ENCODE data around the gene ITGAE.

The ITGAE gene

DNA sequence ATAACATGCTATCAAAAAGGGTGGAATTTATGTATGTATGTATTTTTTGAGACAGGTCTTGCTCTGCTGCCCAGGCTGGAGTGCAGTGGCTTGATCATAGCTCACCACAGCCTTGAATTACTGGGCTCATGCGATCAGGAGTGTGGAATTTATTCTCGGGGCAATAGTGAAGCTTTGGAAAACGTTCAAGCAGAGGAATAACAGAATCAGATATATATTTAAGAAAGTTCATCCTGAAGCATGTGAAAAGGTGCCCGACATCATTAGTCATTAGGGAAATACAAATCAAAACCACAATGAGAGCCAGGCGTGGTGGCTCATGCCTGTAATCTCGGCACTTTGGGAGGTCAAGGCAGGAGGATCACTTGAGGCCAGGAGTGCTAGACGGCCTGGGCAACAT is 7.7 kb upstream of the ITGAE start:
- no peak overlapping the region for H2BK5ac ChIP-seq (ENCODE audit: low read depth, low read length, poor library complexity, severe bottlenecking)
- H3K9ac ChIP-seq (ENCODE audit: low read length) = no peak overlapping the region
- H4K91ac ChIP-seq (ENCODE audit: low read length) = no peak overlapping the region
- no peak overlapping the region for H3K23ac ChIP-seq (ENCODE audit: low read length in 2 of 2)
- peaks cover 39 to 59% of the 10 kb centered on the region in 2 experiments for H3K36me3 ChIP-seq (ENCODE audit: control insufficient read depth in 1 of 2, insufficient read depth in 2 of 2, low read depth in 1 of 2, low read length in 2 of 2)
- 95% methylated on average over 6 of the region's 7 CpGs for WGBS
- H3K4me2 ChIP-seq (ENCODE audit: low read length, poor library complexity, severe bottlenecking) = no peak overlapping the region
- no peak overlapping the region for H2AK5ac ChIP-seq (ENCODE audit: low read length, severe bottlenecking)
- no peak overlapping the region for H3K18ac ChIP-seq (ENCODE audit: low read depth in 1 of 2, low read length in 2 of 2)
- no peak overlapping the region for H2BK120ac ChIP-seq (ENCODE audit: low read depth, low read length)
- no peak overlapping the region for H3K4ac ChIP-seq (ENCODE audit: low read depth in 1 of 2, low read length in 2 of 2)
- no peak overlapping the region for H3K27ac ChIP-seq (ENCODE audit: low read length, poor library complexity, severe bottlenecking)
- H3K14ac ChIP-seq (ENCODE audit: low read length in 2 of 2) = no peak overlapping the region
- no peak overlapping the region for H2AFZ ChIP-seq (ENCODE audit: low read depth, low read length)
- no peak overlapping the region for H4K8ac ChIP-seq (ENCODE audit: low read length)
- peaks cover 15% of the 10 kb centered on the region for H3K4me1 ChIP-seq (ENCODE audit: control insufficient read depth, insufficient read depth, low read depth, low read length)
- no peaks in the 10 kb centered on the region for H3K27me3 ChIP-seq (ENCODE audit: control insufficient read depth in 1 of 2, insufficient read depth in 1 of 2, low read length in 2 of 2)
- no peak overlapping the region for H2BK15ac ChIP-seq (ENCODE audit: low read depth, poor library complexity, severe bottlenecking)
- DNase-seq = no peak
- H2BK12ac ChIP-seq (ENCODE audit: low read length in 2 of 2) = no peak overlapping the region
- H3K9me3 ChIP-seq (ENCODE audit: control insufficient read depth, low read length) = no peaks in the 10 kb centered on the region
- H3K4me3 ChIP-seq (ENCODE audit: insufficient read depth in 1 of 2, low read depth in 1 of 2, low read length in 2 of 2) = no peak overlapping the region
- H3K79me1 ChIP-seq (replicated peaks; ENCODE audit: low read length, poor library complexity, severe bottlenecking) = peaks cover 14% of the 10 kb centered on the region

DNA sequence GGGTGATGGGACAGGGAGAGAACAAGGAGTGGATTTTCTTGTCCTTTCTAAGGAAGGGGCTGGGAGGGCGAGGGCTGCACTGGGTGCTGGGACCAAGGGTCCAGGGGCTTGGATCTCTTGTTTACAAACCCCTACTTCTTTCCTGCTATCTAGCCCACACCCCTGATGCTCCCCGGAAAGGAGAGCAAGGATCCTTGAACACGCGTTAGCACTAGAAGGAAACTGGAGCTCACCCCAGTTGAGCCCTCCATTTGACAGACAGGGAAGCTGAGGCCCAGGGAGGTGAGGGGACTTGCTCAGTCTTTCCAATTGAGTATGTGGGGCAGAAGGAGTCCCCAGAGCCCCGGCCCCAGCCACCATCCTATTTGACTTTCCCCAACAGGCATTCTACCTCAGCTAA is 4.6 kb upstream of the ITGAE start:
- no peak overlapping the region for H3K27ac ChIP-seq (ENCODE audit: low read length, poor library complexity, severe bottlenecking)
- H2BK15ac ChIP-seq (ENCODE audit: low read depth, poor library complexity, severe bottlenecking) = no peak overlapping the region
- H2BK5ac ChIP-seq (ENCODE audit: low read depth, low read length, poor library complexity, severe bottlenecking) = no peak overlapping the region
- H3K23ac ChIP-seq (ENCODE audit: low read length in 2 of 2) = no peak overlapping the region
- no peak overlapping the region for H3K4me3 ChIP-seq (ENCODE audit: insufficient read depth in 1 of 2, low read depth in 1 of 2, low read length in 2 of 2)
- no peak overlapping the region for H3K14ac ChIP-seq (ENCODE audit: low read length in 2 of 2)
- H3K4me1 ChIP-seq (ENCODE audit: control insufficient read depth, insufficient read depth, low read depth, low read length) = peaks cover 32% of the 10 kb centered on the region
- H3K4me2 ChIP-seq (ENCODE audit: low read length, poor library complexity, severe bottlenecking) = no peak overlapping the region
- H4K8ac ChIP-seq (ENCODE audit: low read length) = no peak overlapping the region
- H4K91ac ChIP-seq (ENCODE audit: low read length) = no peak overlapping the region
- H3K9me3 ChIP-seq (ENCODE audit: control insufficient read depth, low read length) = no peaks in the 10 kb centered on the region
- H2AFZ ChIP-seq (ENCODE audit: low read depth, low read length) = no peak overlapping the region
- H2BK12ac ChIP-seq (ENCODE audit: low read length in 2 of 2) = no peak overlapping the region
- H3K79me1 ChIP-seq (replicated peaks; ENCODE audit: low read length, poor library complexity, severe bottlenecking) = peaks cover 11% of the 10 kb centered on the region
- H3K18ac ChIP-seq (ENCODE audit: low read depth in 1 of 2, low read length in 2 of 2) = no peak overlapping the region
- DNase-seq = no peak
- no peak overlapping the region for H2BK120ac ChIP-seq (ENCODE audit: low read depth, low read length)
- peaks cover 28 to 36% of the 10 kb centered on the region in 2 experiments for H3K36me3 ChIP-seq (ENCODE audit: control insufficient read depth in 1 of 2, insufficient read depth in 2 of 2, low read depth in 1 of 2, low read length in 2 of 2)
- H3K27me3 ChIP-seq (ENCODE audit: control insufficient read depth in 1 of 2, insufficient read depth in 1 of 2, low read length in 2 of 2) = no peaks in the 10 kb centered on the region
- peak overlapping the region; percentile 46 for H2AK5ac ChIP-seq (ENCODE audit: low read length, severe bottlenecking)
- H3K4ac ChIP-seq (ENCODE audit: low read depth in 1 of 2, low read length in 2 of 2) = no peak overlapping the region
- 78% methylated on average over 3 of the region's 5 CpGs for WGBS
- no peak overlapping the region for H3K9ac ChIP-seq (ENCODE audit: low read length)

DNA sequence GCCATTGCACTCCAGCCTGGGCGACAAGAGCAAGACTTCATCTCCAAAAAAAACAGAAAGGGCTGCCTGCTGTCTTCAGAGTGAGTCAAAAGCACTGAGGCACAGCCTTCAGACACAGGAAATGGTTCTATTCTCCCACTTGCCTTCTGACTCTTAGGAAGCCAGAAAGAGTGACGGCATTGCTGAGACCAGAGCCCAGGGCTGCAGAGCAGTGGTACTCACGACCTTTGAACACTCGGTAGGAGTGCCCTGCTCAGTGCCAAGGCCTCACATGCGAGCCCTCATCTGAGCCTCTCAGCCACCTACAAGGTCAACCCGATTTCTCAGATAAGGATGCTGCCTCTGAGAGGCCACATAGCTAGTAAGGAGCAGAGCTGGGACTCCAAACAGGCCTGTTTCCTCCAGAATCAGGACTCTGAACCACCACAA is 3.5 kb upstream of the ITGAE start:
- Histone ChIP-seq H3K27me3 (ENCODE audit: control insufficient read depth in 1 of 2, insufficient read depth in 1 of 2, low read length in 2 of 2) (no peaks in the 10 kb centered on the region), H3K79me1 (replicated peaks; ENCODE audit: low read length, poor library complexity, severe bottlenecking) (peaks cover 13% of the 10 kb centered on the region), H3K4me1 (ENCODE audit: control insufficient read depth, insufficient read depth, low read depth, low read length) (peaks cover 38% of the 10 kb centered on the region), H4K8ac (ENCODE audit: low read length) (no peak overlapping the region), H3K36me3 (ENCODE audit: control insufficient read depth in 1 of 2, insufficient read depth in 2 of 2, low read depth in 1 of 2, low read length in 2 of 2) (peaks cover 24 to 27% of the 10 kb centered on the region in 2 experiments), H3K14ac (ENCODE audit: low read length in 2 of 2) (no peak overlapping the region), H3K4me3 (ENCODE audit: insufficient read depth in 1 of 2, low read depth in 1 of 2, low read length in 2 of 2) (no peak overlapping the region), H3K4me2 (ENCODE audit: low read length, poor library complexity, severe bottlenecking) (no peak overlapping the region), H4K91ac (ENCODE audit: low read length) (no peak overlapping the region), H2BK15ac (ENCODE audit: low read depth, poor library complexity, severe bottlenecking) (no peak overlapping the region), H2BK12ac (ENCODE audit: low read length in 2 of 2) (no peak overlapping the region), H2BK120ac (ENCODE audit: low read depth, low read length) (no peak overlapping the region), H3K9me3 (ENCODE audit: control insufficient read depth, low read length) (no peaks in the 10 kb centered on the region), H3K9ac (ENCODE audit: low read length) (no peak overlapping the region), H2BK5ac (ENCODE audit: low read depth, low read length, poor library complexity, severe bottlenecking) (no peak overlapping the region), H3K27ac (ENCODE audit: low read length, poor library complexity, severe bottlenecking) (peak overlapping the region; percentile 60), H3K18ac (ENCODE audit: low read depth in 1 of 2, low read length in 2 of 2) (no peak overlapping the region), H3K4ac (ENCODE audit: low read depth in 1 of 2, low read length in 2 of 2) (no peak overlapping the region), H3K23ac (ENCODE audit: low read length in 2 of 2) (no peak overlapping the region), H2AK5ac (ENCODE audit: low read length, severe bottlenecking) (no peak overlapping the region), H2AFZ (ENCODE audit: low read depth, low read length) (no peak overlapping the region)
- no peak for DNase-seq
- WGBS = 80% methylated on average over 6 of the region's 6 CpGs

DNA sequence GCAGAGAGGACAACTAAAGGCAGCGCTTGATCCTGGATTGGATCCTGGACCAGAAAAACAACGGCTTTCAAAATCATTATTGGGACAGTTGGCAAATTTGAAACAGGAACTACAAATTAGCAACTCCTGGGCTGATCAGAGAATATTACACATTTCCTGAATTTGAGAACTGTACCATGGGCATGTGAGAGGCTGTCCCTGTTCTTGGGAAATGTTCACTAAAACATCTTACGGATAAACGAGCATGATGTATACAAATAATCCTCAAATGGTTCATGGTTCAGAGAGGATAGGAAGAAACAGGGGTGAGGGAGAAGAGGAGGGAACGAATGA is 2.3 kb upstream of the ITGAE start:
- no peak overlapping the region for H3K4me2 ChIP-seq (ENCODE audit: low read length, poor library complexity, severe bottlenecking)
- H2BK12ac ChIP-seq (ENCODE audit: low read length in 2 of 2) = no peak overlapping the region
- H3K27ac ChIP-seq (ENCODE audit: low read length, poor library complexity, severe bottlenecking) = peak overlapping the region; percentile 96
- WGBS = 94% methylated on average over 5 of the region's 5 CpGs
- H2BK5ac ChIP-seq (ENCODE audit: low read depth, low read length, poor library complexity, severe bottlenecking) = no peak overlapping the region
- H4K8ac ChIP-seq (ENCODE audit: low read length) = no peak overlapping the region
- H3K18ac ChIP-seq (ENCODE audit: low read depth in 1 of 2, low read length in 2 of 2) = no peak overlapping the region
- peak overlapping the region; percentile 51 for H2AK5ac ChIP-seq (ENCODE audit: low read length, severe bottlenecking)
- no peak overlapping the region for H2AFZ ChIP-seq (ENCODE audit: low read depth, low read length)
- H3K9me3 ChIP-seq (ENCODE audit: control insufficient read depth, low read length) = no peaks in the 10 kb centered on the region
- peak overlapping the region; percentile 37 for H3K9ac ChIP-seq (ENCODE audit: low read length)
- no peak overlapping the region for H2BK15ac ChIP-seq (ENCODE audit: low read depth, poor library complexity, severe bottlenecking)
- H3K27me3 ChIP-seq (ENCODE audit: control insufficient read depth in 1 of 2, insufficient read depth in 1 of 2, low read length in 2 of 2) = no peaks in the 10 kb centered on the region
- DNase-seq = no peak
- H3K36me3 ChIP-seq (ENCODE audit: control insufficient read depth in 1 of 2, insufficient read depth in 2 of 2, low read depth in 1 of 2, low read length in 2 of 2) = peaks cover 22 to 24% of the 10 kb centered on the region in 2 experiments
- no peak overlapping the region for H2BK120ac ChIP-seq (ENCODE audit: low read depth, low read length)
- peaks cover 40% of the 10 kb centered on the region for H3K4me1 ChIP-seq (ENCODE audit: control insufficient read depth, insufficient read depth, low read depth, low read length)
- peaks cover 13% of the 10 kb centered on the region for H3K79me1 ChIP-seq (replicated peaks; ENCODE audit: low read length, poor library complexity, severe bottlenecking)
- no peak overlapping the region for H3K23ac ChIP-seq (ENCODE audit: low read length in 2 of 2)
- H3K4ac ChIP-seq (ENCODE audit: low read depth in 1 of 2, low read length in 2 of 2) = no peak overlapping the region
- H4K91ac ChIP-seq (ENCODE audit: low read length) = no peak overlapping the region
- peak overlapping the region in 1 of 2 experiments; percentile 0 for H3K4me3 ChIP-seq (ENCODE audit: insufficient read depth in 1 of 2, low read depth in 1 of 2, low read length in 2 of 2)
- no peak overlapping the region for H3K14ac ChIP-seq (ENCODE audit: low read length in 2 of 2)

All from mesenchymal stem cell (in vitro differentiated cells and primary cell).